DOHH2 (cell line): ENCODE data around the gene IL10RB.
"Not testable (repeated sequence)": the region's sequence is repeated elsewhere in the genome, so short reads cannot be mapped to it uniquely, and the experiment has no call there.

ENCODE experiments used
- H3F3A ChIP-seq: fragments of 200-600 bp; sonication (generic), shearing (Covaris generic); 2 replicates; pipeline ENCODE4 v1.6.0; 2016; ENCODE audit warnings: antibody characterized with exemption, mild to moderate bottlenecking; ENCODE audit not compliant: control insufficient read depth, insufficient read depth
- H3K27ac ChIP-seq: fragments of 200-600 bp; sonication (generic); 2 replicates; pipeline ENCODE4 v1.5.1; 2014; ENCODE audit warnings: low read depth, mild to moderate bottlenecking, low read length, moderate library complexity
- H3K27me3 ChIP-seq: fragments of 200-600 bp; sonication (generic); 2 replicates; pipeline ENCODE4 v1.6.1; 2014; ENCODE audit warnings: mild to moderate bottlenecking, low read length, mixed read lengths; ENCODE audit not compliant: control insufficient read depth
- H3K36me3 ChIP-seq: fragments of 200-600 bp; sonication (generic); 2 replicates; pipeline ENCODE4 v1.6.1; 2014; ENCODE audit warnings: mild to moderate bottlenecking, low read length, moderate library complexity, mixed read lengths; ENCODE audit not compliant: control insufficient read depth
- H3K4me1 ChIP-seq: fragments of 200-600 bp; sonication (generic); 2 replicates; pipeline ENCODE4 v1.6.1; 2014; ENCODE audit warnings: mild to moderate bottlenecking, low read length, mixed read lengths; ENCODE audit not compliant: control insufficient read depth
- H3K4me2 ChIP-seq: fragments of 200-600 bp; sonication (generic); 2 replicates; pipeline ENCODE4 v1.6.0; 2014; ENCODE audit warnings: mild to moderate bottlenecking, low read length, moderate library complexity
- H3K4me3 ChIP-seq: fragments of 200-600 bp; sonication (generic); 2 replicates; pipeline ENCODE4 v1.5.1; 2014; ENCODE audit warnings: mild to moderate bottlenecking, low read length, mixed read lengths
- H3K79me2 ChIP-seq: fragments of 200-600 bp; sonication (generic); 2 replicates; pipeline ENCODE4 v1.6.1; 2014; ENCODE audit warnings: mild to moderate bottlenecking, low read length, mixed read lengths; ENCODE audit not compliant: control insufficient read depth
- H3K9me2 ChIP-seq: fragments of 200-600 bp; sonication (generic); replicated peaks from 2 replicates; pipeline ENCODE4 v1.6.1; 2014; ENCODE audit warnings: mild to moderate bottlenecking, low read length, mixed read lengths; ENCODE audit not compliant: control insufficient read depth
- H3K9me3 ChIP-seq: fragments of 200-600 bp; sonication (generic); 2 replicates; pipeline ENCODE4 v1.6.1; 2014; ENCODE audit warnings: antibody characterized with exemption, low read length, mixed read lengths; ENCODE audit not compliant: control insufficient read depth, insufficient read depth
- H4K20me1 ChIP-seq: fragments of 200-600 bp; sonication (generic); 2 replicates; pipeline ENCODE4 v1.6.0; 2014; ENCODE audit warnings: low read depth, mild to moderate bottlenecking, antibody characterized with exemption, low read length, moderate library complexity; ENCODE audit not compliant: control insufficient read depth, insufficient read depth
- CTCF ChIP-seq: fragments of 200-600 bp; sonication (generic); IDR thresholded peaks from one replicate; pipeline ENCODE4 v1.5.1; 2014; ENCODE audit warnings: antibody characterized with exemption, mild to moderate bottlenecking, low read depth, low read length; ENCODE audit not compliant: poor library complexity, severe bottlenecking
- EZH2phosphoT487 ChIP-seq: fragments of 200-600 bp; sonication (generic); IDR thresholded peaks from 2 replicates; pipeline ENCODE4 v1.6.1; 2017; ENCODE audit warnings: borderline replicate concordance, mild to moderate bottlenecking, antibody characterized with exemption, low read length, moderate library complexity, mixed read lengths

IL10RB gene

GRCh38 chr21:33238565-33239255 is 27.5 kb upstream of the IL10RB start:
- Histone ChIP-seq H3K79me2 (peaks cover 94% of the 10 kb centered on the region), H3F3A (peaks cover 9% of the 10 kb centered on the region), H3K4me3 (peak overlapping the region; percentile 63), H3K4me2 (peak overlapping the region; percentile 73), H3K27ac (peak overlapping the region; percentile 86), H3K9me2 (no peaks in the 10 kb centered on the region), H3K27me3 (no peaks in the 10 kb centered on the region), H3K4me1 (peaks cover 75% of the 10 kb centered on the region), H3K9me3 (no peaks in the 10 kb centered on the region), H4K20me1 (no peaks in the 10 kb centered on the region; the same call in 1 of the 2 replicates), H3K36me3 (peaks cover 93% of the 10 kb centered on the region)
- no peak for TF ChIP-seq CTCF
- TF ChIP-seq EZH2phosphoT487, result no peak

- H3K4me1 ChIP-seq, result peaks cover 66% of the 10 kb centered on the region
Observed at GRCh38 chr21:33239559-33240127, 26.5 kb upstream of the IL10RB start.

GRCh38 chr21:33240404-33240803 is 25.8 kb upstream of the IL10RB start:
- H3F3A ChIP-seq, result peaks cover 9% of the 10 kb centered on the region
- H3K27ac ChIP-seq, result no peak overlapping the region
- H3K9me2 ChIP-seq, result no peaks in the 10 kb centered on the region
- H3K36me3 ChIP-seq, result peaks cover 93% of the 10 kb centered on the region
- peaks cover 85% of the 10 kb centered on the region for H3K79me2 ChIP-seq
- peaks cover 58% of the 10 kb centered on the region for H3K4me1 ChIP-seq
- H4K20me1 ChIP-seq, result no peaks in the 10 kb centered on the region
- H3K4me3 ChIP-seq, result no peak overlapping the region
- no peaks in the 10 kb centered on the region for H3K9me3 ChIP-seq
- TF ChIP-seq CTCF, result no peak
- no peak for TF ChIP-seq EZH2phosphoT487
- H3K4me2 ChIP-seq, result no peak overlapping the region
- no peaks in the 10 kb centered on the region for H3K27me3 ChIP-seq

More at GRCh38 chr21:33239559-33240127, 26.5 kb upstream of the IL10RB start:
- Histone ChIP-seq H3K27ac (peak overlapping the region; percentile 86), H3K79me2 (peaks cover 91% of the 10 kb centered on the region), H3K36me3 (peaks cover 93% of the 10 kb centered on the region), H3K4me2 (peak overlapping the region; percentile 73), H3K4me3 (peak overlapping the region; percentile 63)
- H3K9me2 ChIP-seq, H3F3A ChIP-seq, H4K20me1 ChIP-seq, H3K9me3 ChIP-seq, H3K27me3 ChIP-seq: not testable (repeated sequence)

GRCh38 chr21:33241846-33242245 is 24.3 kb upstream of the IL10RB start:
- Histone ChIP-seq H4K20me1 (no peaks in the 10 kb centered on the region), H3K9me3 (no peaks in the 10 kb centered on the region), H3K4me3 (no peak overlapping the region), H3K4me1 (peaks cover 46% of the 10 kb centered on the region), H3K79me2 (peaks cover 76% of the 10 kb centered on the region), H3K4me2 (no peak overlapping the region), H3K36me3 (peaks cover 96% of the 10 kb centered on the region), H3K27ac (no peak overlapping the region), H3K27me3 (no peaks in the 10 kb centered on the region), H3K9me2 (no peaks in the 10 kb centered on the region), H3F3A (peaks cover 9% of the 10 kb centered on the region)
- no peak for TF ChIP-seq CTCF
- TF ChIP-seq EZH2phosphoT487, result no peak

GRCh38 chr21:33242846-33243245 is 23.3 kb upstream of the IL10RB start:
- not testable (repeated sequence) for H3K9me2 ChIP-seq, H3K9me3 ChIP-seq, H3F3A ChIP-seq, H3K27me3 ChIP-seq, H3K4me2 ChIP-seq, H3K4me3 ChIP-seq, H4K20me1 ChIP-seq, H3K27ac ChIP-seq
- Histone ChIP-seq H3K36me3 (peaks cover 96% of the 10 kb centered on the region), H3K4me1 (peaks cover 36% of the 10 kb centered on the region), H3K79me2 (peaks cover 66% of the 10 kb centered on the region)
